Measurements from ENCODE around the gene RAB12.
A peak's percentile ranks its signal among the peaks of the same experiment; 100 is the strongest.
"Not testable (repeated sequence)": the region's sequence is repeated elsewhere in the genome, so short reads cannot be mapped to it uniquely, and the experiment has no call there.

RAB12 gene

DNA sequence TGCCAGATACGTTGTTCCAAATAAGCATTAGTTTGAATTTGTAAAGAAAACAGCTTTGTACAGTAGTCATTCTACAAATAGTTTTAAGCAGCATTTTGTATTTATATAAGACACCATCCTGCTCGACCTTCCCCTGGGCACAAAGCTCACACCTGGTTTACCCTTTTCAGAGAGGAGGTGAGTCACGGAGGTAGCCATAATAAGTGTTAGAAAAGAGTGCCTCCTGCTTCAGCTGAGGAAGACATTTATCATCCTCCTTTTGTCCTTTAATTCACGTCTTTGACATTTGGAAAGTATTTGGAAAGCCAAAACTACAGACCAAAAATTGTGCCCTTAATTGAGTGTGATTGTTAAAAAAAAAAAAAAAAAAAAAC lies 6.8 kb downstream of the RAB12 start:
- H3K27me3 ChIP-seq (ENCODE audit: insufficient read depth, low read length, poor library complexity): no peaks in the 10 kb centered on the region
- no peak overlapping the region for H2BK5ac ChIP-seq (ENCODE audit: low read length)
- H3K18ac ChIP-seq (ENCODE audit: low read length): no peak overlapping the region
- no peak overlapping the region for H3K4me2 ChIP-seq (ENCODE audit: low read length)
- no peak overlapping the region for H3K4me3 ChIP-seq (ENCODE audit: low read length)
- DNase-seq: no peak
- no peak overlapping the region for H3K23ac ChIP-seq (ENCODE audit: low read length)
- no peak overlapping the region for H2BK15ac ChIP-seq (replicated peaks; ENCODE audit: low read depth)
- WGBS (ENCODE audit: extremely low coverage, insufficient coverage, low lambda C conversion rate): no CpG with 5 or more reads among the region's 4 CpGs
- peaks cover 86% of the 10 kb centered on the region for H3K79me2 ChIP-seq (ENCODE audit: control insufficient read depth, insufficient read depth, low read length)
- H3K27ac ChIP-seq (ENCODE audit: low read depth, low read length): no peak overlapping the region
- H2AK5ac ChIP-seq (ENCODE audit: low read length): no peak overlapping the region
- H4K5ac ChIP-seq (ENCODE audit: low read length): no peak overlapping the region
- H3K4me1 ChIP-seq (ENCODE audit: control insufficient read depth, low read depth, low read length): peaks cover 15% of the 10 kb centered on the region
- peaks cover 8% of the 10 kb centered on the region for H3K79me1 ChIP-seq (ENCODE audit: low read length)
- H3K9ac ChIP-seq (ENCODE audit: low read length): no peak overlapping the region
- H3K36me3 ChIP-seq (ENCODE audit: control insufficient read depth, insufficient read depth, low read length): no peaks in the 10 kb centered on the region
- peak overlapping the region; percentile 26 for H3K56ac ChIP-seq (ENCODE audit: low read length)
- H3K4ac ChIP-seq (ENCODE audit: low read depth, low read length): no peak overlapping the region
- no peak overlapping the region for H4K8ac ChIP-seq (ENCODE audit: low read depth, low read length)
- H2BK120ac ChIP-seq (ENCODE audit: low read depth, low read length): no peak overlapping the region

DNA sequence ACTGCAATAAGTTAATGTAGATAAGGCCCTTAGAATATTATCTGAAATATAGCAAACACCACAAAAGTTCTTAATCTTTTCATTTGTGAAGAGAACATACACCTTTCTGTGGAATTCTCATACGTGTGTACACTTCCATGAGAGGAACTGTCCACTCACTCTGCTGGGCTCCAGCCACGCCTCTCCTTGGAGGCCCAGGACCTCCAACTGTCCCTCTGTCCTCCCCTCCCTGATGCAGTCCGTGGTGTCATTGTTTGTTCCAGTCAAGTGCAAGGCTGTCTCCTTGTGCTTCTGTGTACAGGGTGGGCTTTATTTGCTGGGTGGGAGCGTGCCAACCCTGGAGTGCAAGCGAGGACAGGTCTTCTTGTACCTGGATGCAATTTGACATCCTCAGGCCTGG lies 8.7 kb downstream of the RAB12 start:
- DNase-seq: no peak
- Histone ChIP-seq H2AK5ac (ENCODE audit: low read length) (no peak overlapping the region), H3K4me1 (ENCODE audit: control insufficient read depth, low read depth, low read length) (peaks cover 12% of the 10 kb centered on the region), H4K8ac (ENCODE audit: low read depth, low read length) (no peak overlapping the region), H3K4me3 (ENCODE audit: low read length) (no peak overlapping the region), H3K36me3 (ENCODE audit: control insufficient read depth, insufficient read depth, low read length) (no peaks in the 10 kb centered on the region), H3K27ac (ENCODE audit: low read depth, low read length) (no peak overlapping the region), H3K56ac (ENCODE audit: low read length) (no peak overlapping the region), H3K23ac (ENCODE audit: low read length) (no peak overlapping the region), H4K5ac (ENCODE audit: low read length) (no peak overlapping the region), H3K27me3 (ENCODE audit: insufficient read depth, low read length, poor library complexity) (no peaks in the 10 kb centered on the region), H2BK5ac (ENCODE audit: low read length) (no peak overlapping the region), H3K79me2 (ENCODE audit: control insufficient read depth, insufficient read depth, low read length) (peaks cover 71% of the 10 kb centered on the region), H3K4ac (ENCODE audit: low read depth, low read length) (no peak overlapping the region), H2BK120ac (ENCODE audit: low read depth, low read length) (no peak overlapping the region), H3K9ac (ENCODE audit: low read length) (no peak overlapping the region), H2BK15ac (replicated peaks; ENCODE audit: low read depth) (no peak overlapping the region), H3K18ac (ENCODE audit: low read length) (no peak overlapping the region), H3K4me2 (ENCODE audit: low read length) (no peak overlapping the region), H3K79me1 (ENCODE audit: low read length) (peaks cover 8% of the 10 kb centered on the region)
- WGBS (ENCODE audit: extremely low coverage, insufficient coverage, low lambda C conversion rate): no CpG with 5 or more reads among the region's 5 CpGs

DNA sequence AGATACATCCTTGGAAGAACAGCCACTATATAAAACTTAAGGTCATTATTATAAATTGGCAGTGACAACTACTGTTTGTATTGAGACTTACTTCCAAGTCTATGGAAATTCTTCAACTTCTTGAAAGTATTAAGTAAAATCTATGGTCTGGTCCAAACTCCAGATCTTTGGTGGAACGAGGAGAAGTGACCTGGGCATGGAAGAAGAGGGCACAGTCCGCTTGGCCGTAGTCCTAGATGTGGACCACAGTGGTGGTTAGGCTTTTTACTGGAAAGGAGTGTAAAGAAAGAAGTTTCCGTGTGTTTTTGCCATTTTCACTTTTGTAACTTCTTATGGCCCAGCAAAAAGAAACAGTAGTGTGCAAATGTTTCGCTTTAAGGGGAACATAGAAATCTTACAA lies 9.8 kb downstream of the RAB12 start:
- Histone ChIP-seq H3K23ac (ENCODE audit: low read length) (no peak overlapping the region), H3K4me2 (ENCODE audit: low read length) (no peak overlapping the region), H2BK120ac (ENCODE audit: low read depth, low read length) (no peak overlapping the region), H3K4me3 (ENCODE audit: low read length) (no peak overlapping the region), H3K79me1 (ENCODE audit: low read length) (peaks cover 11% of the 10 kb centered on the region), H2BK5ac (ENCODE audit: low read length) (no peak overlapping the region), H3K9ac (ENCODE audit: low read length) (no peak overlapping the region), H3K18ac (ENCODE audit: low read length) (no peak overlapping the region), H3K27ac (ENCODE audit: low read depth, low read length) (no peak overlapping the region), H3K4me1 (ENCODE audit: control insufficient read depth, low read depth, low read length) (peaks cover 18% of the 10 kb centered on the region), H4K5ac (ENCODE audit: low read length) (no peak overlapping the region), H3K4ac (ENCODE audit: low read depth, low read length) (no peak overlapping the region), H3K36me3 (ENCODE audit: control insufficient read depth, insufficient read depth, low read length) (no peaks in the 10 kb centered on the region), H3K56ac (ENCODE audit: low read length) (no peak overlapping the region), H2AK5ac (ENCODE audit: low read length) (no peak overlapping the region), H3K79me2 (ENCODE audit: control insufficient read depth, insufficient read depth, low read length) (peaks cover 70% of the 10 kb centered on the region), H4K8ac (ENCODE audit: low read depth, low read length) (no peak overlapping the region), H2BK15ac (replicated peaks; ENCODE audit: low read depth) (no peak overlapping the region), H3K27me3 (ENCODE audit: insufficient read depth, low read length, poor library complexity) (no peaks in the 10 kb centered on the region)
- WGBS (ENCODE audit: extremely low coverage, insufficient coverage, low lambda C conversion rate): no CpG with 5 or more reads among the region's 5 CpGs
- no peak for DNase-seq

GRCh38 chr18:8619835-8620577 lies 10.8 kb downstream of the RAB12 start:
- no peak overlapping the region for H3K4me2 ChIP-seq (ENCODE audit: low read length)
- H3K4ac ChIP-seq (ENCODE audit: low read depth, low read length): no peak overlapping the region
- no peaks in the 10 kb centered on the region for H3K36me3 ChIP-seq (ENCODE audit: control insufficient read depth, insufficient read depth, low read length)
- no peak overlapping the region for H2AK5ac ChIP-seq (ENCODE audit: low read length)
- H3K4me1 ChIP-seq (ENCODE audit: control insufficient read depth, low read depth, low read length): peaks cover 16% of the 10 kb centered on the region
- WGBS (ENCODE audit: extremely low coverage, insufficient coverage, low lambda C conversion rate): no CpG with 5 or more reads among the region's 6 CpGs
- H2BK5ac ChIP-seq (ENCODE audit: low read length): no peak overlapping the region
- H3K9ac ChIP-seq (ENCODE audit: low read length): no peak overlapping the region
- H3K56ac ChIP-seq (ENCODE audit: low read length): peak overlapping the region; percentile 61
- H3K18ac ChIP-seq (ENCODE audit: low read length): no peak overlapping the region
- no peak overlapping the region for H2BK15ac ChIP-seq (replicated peaks; ENCODE audit: low read depth)
- H3K23ac ChIP-seq (ENCODE audit: low read length): no peak overlapping the region
- DNase-seq: no peak
- H3K4me3 ChIP-seq (ENCODE audit: low read length): no peak overlapping the region
- H3K27ac ChIP-seq (ENCODE audit: low read depth, low read length): no peak overlapping the region
- no peak overlapping the region for H2BK120ac ChIP-seq (ENCODE audit: low read depth, low read length)
- no peaks in the 10 kb centered on the region for H3K27me3 ChIP-seq (ENCODE audit: insufficient read depth, low read length, poor library complexity)
- H4K8ac ChIP-seq (ENCODE audit: low read depth, low read length): no peak overlapping the region
- peaks cover 9% of the 10 kb centered on the region for H3K79me1 ChIP-seq (ENCODE audit: low read length)
- H3K79me2 ChIP-seq (ENCODE audit: control insufficient read depth, insufficient read depth, low read length): peaks cover 70% of the 10 kb centered on the region
- H4K5ac ChIP-seq (ENCODE audit: low read length): no peak overlapping the region

DNA sequence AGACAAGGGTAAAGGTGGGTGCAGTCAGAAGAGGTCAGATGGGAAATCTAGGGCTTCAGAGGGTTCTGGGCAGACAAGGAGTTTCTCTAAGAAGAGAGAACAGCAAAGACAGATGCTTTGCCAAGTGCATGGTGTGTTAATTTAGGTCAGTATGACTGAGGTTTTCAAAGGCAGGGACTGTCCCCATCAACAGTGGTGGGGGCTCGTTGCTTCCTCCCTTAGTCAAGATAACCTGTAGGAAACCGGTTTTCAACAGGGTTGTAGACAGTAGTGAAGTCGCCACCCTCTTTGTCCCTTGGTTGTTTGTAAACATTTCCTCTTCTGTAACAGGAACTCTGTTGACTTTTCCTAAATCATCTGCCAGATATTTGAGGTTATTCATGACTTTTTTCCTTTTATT lies 11.6 kb downstream of the RAB12 start:
- Histone ChIP-seq H3K18ac (ENCODE audit: low read length) (peak overlapping the region; percentile 2), H3K79me1 (ENCODE audit: low read length) (peaks cover 9% of the 10 kb centered on the region), H3K4me2 (ENCODE audit: low read length) (no peak overlapping the region), H2AK5ac (ENCODE audit: low read length) (no peak overlapping the region), H3K4ac (ENCODE audit: low read depth, low read length) (no peak overlapping the region), H3K27ac (ENCODE audit: low read depth, low read length) (no peak overlapping the region), H2BK5ac (ENCODE audit: low read length) (peak overlapping the region; percentile 37), H3K36me3 (ENCODE audit: control insufficient read depth, insufficient read depth, low read length) (no peaks in the 10 kb centered on the region), H3K79me2 (ENCODE audit: control insufficient read depth, insufficient read depth, low read length) (peaks cover 69% of the 10 kb centered on the region), H3K4me3 (ENCODE audit: low read length) (no peak overlapping the region), H2BK15ac (replicated peaks; ENCODE audit: low read depth) (no peak overlapping the region), H3K23ac (ENCODE audit: low read length) (no peak overlapping the region), H2BK120ac (ENCODE audit: low read depth, low read length) (no peak overlapping the region), H4K5ac (ENCODE audit: low read length) (no peak overlapping the region), H3K4me1 (ENCODE audit: control insufficient read depth, low read depth, low read length) (peaks cover 17% of the 10 kb centered on the region), H3K27me3 (ENCODE audit: insufficient read depth, low read length, poor library complexity) (no peaks in the 10 kb centered on the region), H3K9ac (ENCODE audit: low read length) (no peak overlapping the region), H3K56ac (ENCODE audit: low read length) (peak overlapping the region; percentile 49), H4K8ac (ENCODE audit: low read depth, low read length) (no peak overlapping the region)
- DNase-seq: no peak
- WGBS (ENCODE audit: extremely low coverage, insufficient coverage, low lambda C conversion rate): no CpG with 5 or more reads among the region's 3 CpGs

DNA sequence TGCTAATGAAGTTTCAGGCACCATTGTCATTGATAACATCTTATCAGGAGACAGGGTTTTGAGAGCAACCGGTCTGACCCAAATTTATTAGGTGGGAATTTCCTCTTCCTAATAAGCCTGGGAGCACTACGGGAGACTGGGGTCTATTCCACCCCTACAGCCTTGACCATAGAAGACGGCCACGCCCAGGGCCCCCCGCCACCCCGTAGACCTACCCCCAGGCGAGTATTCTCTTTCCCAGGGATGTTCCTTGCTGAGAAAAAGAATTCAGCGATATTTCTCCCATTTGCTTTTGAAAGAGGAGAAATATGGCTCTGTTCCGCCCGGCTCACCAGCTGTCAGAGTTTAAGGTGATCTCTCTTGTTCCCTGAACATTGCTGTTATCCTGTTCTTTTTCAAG lies 13.4 kb downstream of the RAB12 start:
- not testable (repeated sequence) for H2AK5ac ChIP-seq (ENCODE audit: low read length); H3K4me3 ChIP-seq (ENCODE audit: low read length); H3K4me2 ChIP-seq (ENCODE audit: low read length); H3K23ac ChIP-seq (ENCODE audit: low read length); H3K27me3 ChIP-seq (ENCODE audit: insufficient read depth, low read length, poor library complexity); H2BK120ac ChIP-seq (ENCODE audit: low read depth, low read length); H2BK15ac ChIP-seq (replicated peaks; ENCODE audit: low read depth); H3K4ac ChIP-seq (ENCODE audit: low read depth, low read length); H2BK5ac ChIP-seq (ENCODE audit: low read length); H3K9ac ChIP-seq (ENCODE audit: low read length); H3K27ac ChIP-seq (ENCODE audit: low read depth, low read length); H3K56ac ChIP-seq (ENCODE audit: low read length); H4K5ac ChIP-seq (ENCODE audit: low read length); H4K8ac ChIP-seq (ENCODE audit: low read depth, low read length); H3K18ac ChIP-seq (ENCODE audit: low read length); H3K36me3 ChIP-seq (ENCODE audit: control insufficient read depth, insufficient read depth, low read length)
- H3K79me1 ChIP-seq (ENCODE audit: low read length): peaks cover 13% of the 10 kb centered on the region
- peak; percentile 54 for DNase-seq
- no CpG with 5 or more reads among the region's 10 CpGs for WGBS (ENCODE audit: extremely low coverage, insufficient coverage, low lambda C conversion rate)
- peaks cover 20% of the 10 kb centered on the region for H3K4me1 ChIP-seq (ENCODE audit: control insufficient read depth, low read depth, low read length)
- H3K79me2 ChIP-seq (ENCODE audit: control insufficient read depth, insufficient read depth, low read length): peaks cover 67% of the 10 kb centered on the region
